ENCODE results near the gene U2AF1L4.

The U2AF1L4 gene

DNA sequence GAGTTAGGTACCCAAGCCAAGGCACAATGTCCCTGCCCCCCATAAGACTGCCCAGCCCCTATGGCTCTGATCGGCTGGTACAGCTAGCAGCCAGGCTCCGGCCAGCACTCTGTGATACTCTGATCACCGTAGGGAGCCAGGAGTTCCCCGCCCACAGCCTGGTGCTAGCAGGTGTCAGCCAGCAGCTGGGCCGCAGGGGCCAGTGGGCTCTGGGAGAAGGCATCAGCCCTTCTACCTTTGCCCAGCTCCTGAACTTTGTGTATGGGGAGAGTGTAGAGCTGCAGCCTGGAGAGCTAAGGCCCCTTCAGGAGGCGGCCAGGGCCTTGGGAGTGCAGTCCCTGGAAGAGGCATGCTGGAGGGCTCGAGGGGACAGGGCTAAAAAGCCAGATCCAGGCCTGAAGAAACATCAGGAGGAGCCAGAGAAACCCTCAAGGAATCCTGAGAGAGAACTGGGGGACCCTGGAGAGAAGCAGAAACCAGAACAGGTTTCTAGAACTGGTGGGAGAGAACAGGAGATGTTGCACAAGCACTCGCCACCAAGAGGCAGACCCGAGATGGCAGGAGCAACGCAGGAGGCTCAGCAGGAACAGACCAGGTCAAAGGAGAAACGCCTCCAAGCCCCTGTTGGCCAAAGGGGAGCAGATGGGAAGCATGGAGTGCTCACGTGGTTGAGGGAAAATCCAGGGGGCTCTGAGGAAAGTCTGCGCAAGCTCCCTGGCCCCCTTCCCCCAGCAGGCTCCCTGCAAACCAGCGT lies 30.4 kb downstream of the U2AF1L4 start:
- DNase-seq (ENCODE audit: low read depth), result no peak
- TF ChIP-seq CTCF (conservative IDR thresholded peaks at IDR 0.05; ENCODE audit: control insufficient read depth, insufficient read depth, low read depth, low read length), result no peak
- no peak overlapping the region for H3K4me3 ChIP-seq (ENCODE audit: control insufficient read depth, low read depth, low read length)

GRCh38 chr19:35713904-35714495 lies 31.2 kb downstream of the U2AF1L4 start:
- DNase-seq (ENCODE audit: low read depth), result no peak
- no peak overlapping the region for H3K4me3 ChIP-seq (ENCODE audit: control insufficient read depth, low read depth, low read length)
- no peak for TF ChIP-seq CTCF (conservative IDR thresholded peaks at IDR 0.05; ENCODE audit: control insufficient read depth, insufficient read depth, low read depth, low read length)

- TF ChIP-seq CTCF (conservative IDR thresholded peaks at IDR 0.05; ENCODE audit: control insufficient read depth, insufficient read depth, low read depth, low read length), result no peak
- DNase-seq (ENCODE audit: low read depth), result no peak
- H3K4me3 ChIP-seq (ENCODE audit: control insufficient read depth, low read depth, low read length), result no peak overlapping the region
Measured at GRCh38 chr19:35713506-35713850, 31.7 kb downstream of the U2AF1L4 start.

DNA sequence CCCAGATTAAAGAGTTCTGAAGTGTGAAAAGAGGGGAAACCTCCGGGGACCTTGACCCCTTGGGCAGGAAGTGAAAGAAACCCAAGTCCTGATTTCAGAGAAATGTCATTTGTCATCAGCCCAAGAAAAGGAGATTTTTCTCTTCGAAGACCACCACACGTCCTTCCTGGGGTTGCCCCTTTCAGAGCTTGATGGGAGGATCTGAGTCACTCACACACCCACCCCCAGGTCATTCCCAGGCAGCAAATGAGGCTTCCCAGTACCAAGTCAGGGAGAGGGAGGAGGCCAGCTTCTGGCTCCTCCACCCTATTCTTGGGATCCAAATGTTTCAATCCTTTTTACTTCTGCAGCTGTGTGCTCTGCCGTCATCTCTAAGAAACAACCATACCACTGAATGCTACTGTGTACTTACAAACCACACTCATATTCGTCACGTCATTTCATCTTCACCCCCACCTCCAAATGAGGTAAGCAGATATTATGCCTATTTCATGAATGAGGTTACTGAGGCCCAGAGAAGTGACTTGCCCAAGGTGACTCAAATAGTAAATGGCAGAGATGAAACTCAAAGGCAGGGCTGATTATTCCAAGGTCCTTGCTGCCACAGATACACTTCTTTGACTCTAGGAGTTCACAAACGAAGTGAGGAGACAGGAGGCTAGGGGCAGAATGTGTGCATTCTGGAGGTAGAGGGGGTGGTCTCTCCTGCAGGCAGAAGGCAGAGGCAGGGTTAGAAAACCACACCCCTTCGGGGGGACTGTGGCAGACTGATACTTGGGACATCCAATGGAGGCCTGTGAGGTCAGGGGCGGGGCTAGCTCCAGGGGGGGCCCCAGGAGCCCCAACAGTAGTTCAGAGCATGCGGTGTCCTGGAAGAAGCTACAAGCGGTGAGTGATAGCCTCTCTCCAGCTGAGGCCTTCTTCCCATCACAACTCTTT lies 32.4 kb downstream of the U2AF1L4 start:
- TF ChIP-seq CTCF (conservative IDR thresholded peaks at IDR 0.05; ENCODE audit: control insufficient read depth, insufficient read depth, low read depth, low read length), result no peak
- peak; percentile 22 for DNase-seq (ENCODE audit: low read depth)
- H3K4me3 ChIP-seq (ENCODE audit: control insufficient read depth, low read depth, low read length), result no peak overlapping the region

- DNase-seq (ENCODE audit: low read depth), result peak; percentile 13
- H3K4me3 ChIP-seq (ENCODE audit: control insufficient read depth, low read depth, low read length), result no peak overlapping the region
- no peak for TF ChIP-seq CTCF (conservative IDR thresholded peaks at IDR 0.05; ENCODE audit: control insufficient read depth, insufficient read depth, low read depth, low read length)
Measured at GRCh38 chr19:35710784-35711723, 34.2 kb downstream of the U2AF1L4 start.

DNA sequence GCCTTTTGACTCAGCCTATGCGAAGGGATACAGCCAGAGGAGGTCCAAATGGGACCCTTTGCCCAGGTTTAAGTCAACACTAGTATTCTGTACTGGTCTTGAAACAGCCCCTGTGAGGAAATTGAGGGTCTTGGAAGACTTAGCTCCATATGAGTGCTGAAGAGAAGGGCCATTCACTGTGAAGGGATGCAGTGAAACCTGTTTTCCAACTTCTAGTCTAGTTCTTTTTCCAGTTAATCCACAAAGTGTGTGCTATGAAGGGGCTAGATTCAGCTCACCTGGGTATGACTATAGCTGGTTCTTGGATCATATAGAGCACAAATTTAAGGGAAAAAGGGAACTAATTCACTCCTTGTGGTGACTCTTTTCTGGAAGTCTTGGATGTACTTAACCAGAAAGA lies 36.8 kb downstream of the U2AF1L4 start:
- DNase-seq (ENCODE audit: low read depth), result no peak
- no peak for TF ChIP-seq CTCF (conservative IDR thresholded peaks at IDR 0.05; ENCODE audit: control insufficient read depth, insufficient read depth, low read depth, low read length)
- no peak overlapping the region for H3K4me3 ChIP-seq (ENCODE audit: control insufficient read depth, low read depth, low read length)
